OCI-LY3 (cell line): ENCODE results near the gene TBC1D8.

Source experiments
- H2AFZ ChIP-seq: fragments of 200-600, 300-600 bp; shearing (Covaris generic); 2 replicates; pipeline ENCODE4 v1.6.0; 2014; ENCODE audit warnings: antibody characterized with exemption, low read depth, low read length
- H3K27ac ChIP-seq: fragments of 200-600, 300-600 bp; sonication (generic); 2 replicates; pipeline ENCODE4 v1.5.1; 2014; ENCODE audit warnings: mild to moderate bottlenecking, low read length, moderate library complexity, mixed read lengths
- H3K27me3 ChIP-seq: fragments of 200-600, 300-600 bp; sonication (generic); 2 replicates; pipeline ENCODE4 v1.6.1; 2014; ENCODE audit warnings: low read depth, low read length, mixed read lengths
- H3K36me3 ChIP-seq: fragments of 200-600, 300-600 bp; sonication (generic); replicated peaks from 2 replicates; pipeline ENCODE3; 2014; ENCODE audit warnings: low read depth, low read length, mixed read lengths
- H3K4me1 ChIP-seq: fragments of 300-600, 200-600 bp; sonication (generic); 2 replicates; pipeline ENCODE4 v1.6.1; 2014; ENCODE audit warnings: low read length, mixed read lengths
- H3K4me2 ChIP-seq: fragments of 200-600, 300-600 bp; sonication (generic); 2 replicates; pipeline ENCODE4 v1.6.1; 2014; ENCODE audit warnings: low read length, mixed read lengths
- H3K4me3 ChIP-seq: fragments of 300-600, 200-600 bp; sonication (generic); 2 replicates; pipeline ENCODE4 v1.5.1; 2014; ENCODE audit warnings: antibody characterized with exemption, mild to moderate bottlenecking, low read length, moderate library complexity
- H3K79me2 ChIP-seq: fragments of 300-600, 200-600 bp; shearing (Covaris generic); 2 replicates; pipeline ENCODE4 v1.6.1; 2014; ENCODE audit warnings: mild to moderate bottlenecking, low read length, mixed read lengths
- H3K9ac ChIP-seq: fragments of 300-600, 200-600 bp; shearing (Covaris generic); 2 replicates; pipeline ENCODE4 v1.6.0; 2014; ENCODE audit warnings: mild to moderate bottlenecking, low read length, moderate library complexity
- H3K9me3 ChIP-seq: fragments of 200-600, 300-600 bp; shearing (Covaris generic); 2 replicates; pipeline ENCODE4 v1.6.1; 2014; ENCODE audit warnings: low read length, mixed read lengths; ENCODE audit not compliant: insufficient read depth
- H4K20me1 ChIP-seq: fragments of 200-600, 300-600 bp; sonication (generic); 2 replicates; pipeline ENCODE4 v1.6.1; 2016; ENCODE audit warnings: low read length, mixed read lengths; ENCODE audit not compliant: insufficient read depth
- EZH2phosphoT487 ChIP-seq: fragments of 200-600 bp; shearing (Covaris generic); IDR thresholded peaks from 2 replicates; pipeline ENCODE4 v1.6.1; 2018; ENCODE audit warnings: antibody characterized with exemption, mixed run types, low read depth
- TF ChIP-seq, protein P1 (sequence below): fragments of 200-600, 300-600 bp; sonication (generic); IDR thresholded peaks from 2 replicates; pipeline ENCODE4 v1.5.1; 2014; ENCODE audit warnings: antibody characterized with exemption, low read length, low read depth

Gene TBC1D8

DNA sequence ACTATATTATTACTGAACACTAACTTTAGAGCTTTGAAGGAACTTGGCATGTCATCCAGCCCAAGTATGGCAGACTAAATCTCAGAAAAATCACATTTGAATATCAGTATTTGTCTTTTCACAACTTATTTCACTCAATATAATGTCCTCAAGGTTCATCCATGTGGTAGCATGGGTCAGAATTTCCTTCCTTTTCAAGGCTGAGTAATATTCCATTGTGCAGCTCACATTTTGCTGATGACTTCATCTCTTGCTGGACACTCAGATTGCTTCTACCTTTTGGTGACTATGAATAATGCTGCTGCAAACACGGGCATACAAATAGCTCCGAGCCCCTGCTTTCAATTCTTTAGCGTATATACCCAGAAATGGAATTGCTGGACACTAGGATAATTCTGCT is 102.4 kb downstream of the TBC1D8 start:
- H3K4me3 ChIP-seq, result no peak overlapping the region
- H2AFZ ChIP-seq, result no peak overlapping the region
- no peak overlapping the region for H3K4me2 ChIP-seq
- no peaks in the 10 kb centered on the region for H3K9me3 ChIP-seq
- H3K36me3 ChIP-seq, result no peaks in the 10 kb centered on the region
- TF ChIP-seq, protein P1, sequence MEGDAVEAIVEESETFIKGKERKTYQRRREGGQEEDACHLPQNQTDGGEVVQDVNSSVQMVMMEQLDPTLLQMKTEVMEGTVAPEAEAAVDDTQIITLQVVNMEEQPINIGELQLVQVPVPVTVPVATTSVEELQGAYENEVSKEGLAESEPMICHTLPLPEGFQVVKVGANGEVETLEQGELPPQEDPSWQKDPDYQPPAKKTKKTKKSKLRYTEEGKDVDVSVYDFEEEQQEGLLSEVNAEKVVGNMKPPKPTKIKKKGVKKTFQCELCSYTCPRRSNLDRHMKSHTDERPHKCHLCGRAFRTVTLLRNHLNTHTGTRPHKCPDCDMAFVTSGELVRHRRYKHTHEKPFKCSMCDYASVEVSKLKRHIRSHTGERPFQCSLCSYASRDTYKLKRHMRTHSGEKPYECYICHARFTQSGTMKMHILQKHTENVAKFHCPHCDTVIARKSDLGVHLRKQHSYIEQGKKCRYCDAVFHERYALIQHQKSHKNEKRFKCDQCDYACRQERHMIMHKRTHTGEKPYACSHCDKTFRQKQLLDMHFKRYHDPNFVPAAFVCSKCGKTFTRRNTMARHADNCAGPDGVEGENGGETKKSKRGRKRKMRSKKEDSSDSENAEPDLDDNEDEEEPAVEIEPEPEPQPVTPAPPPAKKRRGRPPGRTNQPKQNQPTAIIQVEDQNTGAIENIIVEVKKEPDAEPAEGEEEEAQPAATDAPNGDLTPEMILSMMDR, result no peak
- no peak for TF ChIP-seq EZH2phosphoT487
- H3K4me1 ChIP-seq, result peaks cover 6% of the 10 kb centered on the region
- no peak overlapping the region for H3K27ac ChIP-seq
- no peaks in the 10 kb centered on the region for H4K20me1 ChIP-seq
- no peaks in the 10 kb centered on the region for H3K79me2 ChIP-seq
- H3K27me3 ChIP-seq, result no peaks in the 10 kb centered on the region; the same call in 1 of the 2 replicates
- no peak overlapping the region for H3K9ac ChIP-seq

DNA sequence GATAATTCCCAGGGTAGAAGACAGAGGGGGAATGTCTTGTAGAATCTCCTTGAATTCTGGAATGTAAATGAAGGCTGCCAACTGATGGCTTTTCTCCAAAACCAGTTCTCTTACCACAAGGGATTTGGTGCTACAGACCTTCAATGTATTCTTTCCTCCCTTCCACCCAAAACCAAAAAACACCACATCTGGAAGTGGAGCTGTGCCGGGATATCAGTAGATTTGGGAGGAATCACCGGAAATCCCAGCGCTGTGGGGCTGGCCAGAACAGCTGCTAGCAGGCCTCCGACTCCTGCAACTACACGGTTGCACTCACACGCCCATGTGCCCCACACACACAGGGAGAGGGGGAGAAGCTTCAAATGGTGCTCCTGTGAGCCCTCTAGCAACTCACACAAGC is 103.4 kb downstream of the TBC1D8 start:
- Histone ChIP-seq H3K4me1 (peaks cover 11% of the 10 kb centered on the region), H2AFZ (no peak overlapping the region), H3K4me3 (no peak overlapping the region), H3K9ac (no peak overlapping the region), H4K20me1 (no peaks in the 10 kb centered on the region), H3K27ac (no peak overlapping the region), H3K9me3 (no peaks in the 10 kb centered on the region), H3K36me3 (no peaks in the 10 kb centered on the region), H3K27me3 (peaks cover 6% of the 10 kb centered on the region; the same call in 1 of the 2 replicates), H3K79me2 (no peaks in the 10 kb centered on the region), H3K4me2 (no peak overlapping the region)
- no peak for TF ChIP-seq EZH2phosphoT487

DNA sequence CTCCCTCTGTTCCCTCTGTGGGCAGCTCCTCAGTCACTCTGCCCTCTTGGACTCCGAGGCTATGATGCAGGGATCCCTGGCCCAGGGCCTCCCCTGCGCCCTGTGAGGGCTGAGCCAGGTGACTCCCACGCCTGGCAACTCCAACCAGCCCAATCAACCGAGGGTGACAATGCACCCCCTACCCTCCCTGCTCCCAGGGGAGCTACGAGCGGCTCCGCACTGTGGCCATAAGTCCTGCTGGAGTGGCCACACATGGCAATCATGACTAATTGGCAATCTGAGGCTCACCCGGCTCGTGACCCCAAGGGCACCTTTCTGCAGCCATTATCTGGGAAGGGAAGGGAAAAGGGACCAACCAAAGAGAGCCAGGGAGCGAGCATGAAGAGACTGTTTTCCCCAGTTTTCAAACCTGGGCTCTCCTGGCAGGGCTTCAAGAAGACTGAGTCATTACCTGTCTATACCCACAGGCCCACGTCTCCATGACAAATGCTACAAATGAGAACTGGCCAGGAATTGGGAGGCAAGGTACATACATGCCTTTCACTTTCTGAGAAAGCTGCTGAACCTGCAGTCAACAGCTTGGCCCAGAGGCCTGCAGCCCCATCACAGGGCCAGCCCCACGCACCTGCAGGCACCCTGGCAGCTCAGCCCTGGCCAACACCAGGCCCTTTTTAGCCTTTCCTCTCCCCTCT is 104.0 kb downstream of the TBC1D8 start:
- Histone ChIP-seq H3K27me3 (peaks cover 8% of the 10 kb centered on the region; the same call in 1 of the 2 replicates), H3K4me3 (no peak overlapping the region), H3K36me3 (no peaks in the 10 kb centered on the region), H3K9me3 (no peaks in the 10 kb centered on the region), H3K79me2 (no peaks in the 10 kb centered on the region), H2AFZ (no peak overlapping the region), H4K20me1 (no peaks in the 10 kb centered on the region), H3K27ac (no peak overlapping the region), H3K9ac (no peak overlapping the region), H3K4me1 (peaks cover 11% of the 10 kb centered on the region), H3K4me2 (no peak overlapping the region)
- TF ChIP-seq EZH2phosphoT487, result no peak
- TF ChIP-seq, protein P1, result no peak

GRCh38 chr2:101045330-101045729 is 105.9 kb downstream of the TBC1D8 start:
- no peak overlapping the region for H3K4me2 ChIP-seq
- peaks cover 18% of the 10 kb centered on the region for H3K4me1 ChIP-seq
- peaks cover 10% of the 10 kb centered on the region; the same call in 1 of the 2 replicates for H3K27me3 ChIP-seq
- H3K9me3 ChIP-seq, result no peaks in the 10 kb centered on the region
- no peak overlapping the region for H3K9ac ChIP-seq
- no peaks in the 10 kb centered on the region for H3K36me3 ChIP-seq
- no peak for TF ChIP-seq EZH2phosphoT487
- H2AFZ ChIP-seq, result no peak overlapping the region
- no peaks in the 10 kb centered on the region for H3K79me2 ChIP-seq
- H4K20me1 ChIP-seq, result no peaks in the 10 kb centered on the region
- H3K27ac ChIP-seq, result no peak overlapping the region
- no peak overlapping the region for H3K4me3 ChIP-seq

- Histone ChIP-seq H4K20me1 (no peaks in the 10 kb centered on the region), H3K4me3 (no peak overlapping the region), H3K36me3 (no peaks in the 10 kb centered on the region), H3K4me1 (peaks cover 18% of the 10 kb centered on the region), H3K9me3 (no peaks in the 10 kb centered on the region), H2AFZ (no peak overlapping the region), H3K27ac (no peak overlapping the region), H3K27me3 (peaks cover 10% of the 10 kb centered on the region; the same call in 1 of the 2 replicates), H3K4me2 (no peak overlapping the region), H3K9ac (no peak overlapping the region), H3K79me2 (no peaks in the 10 kb centered on the region)
- no peak for TF ChIP-seq EZH2phosphoT487
- TF ChIP-seq, protein P1, result no peak
Measured at GRCh38 chr2:101041413-101041812, 109.8 kb downstream of the TBC1D8 start.
